ENCODE results near the gene MED12L. TPM values are rescaled to one million over a fixed set of nuclear protein-coding genes. Genes with fewer than 3 reads are reported as not detected.

Gene MED12L
- total RNA-seq, 1 donor, result 2.2 TPM

- Histone ChIP-seq H3K4me1 (ENCODE audit: insufficient read depth, low read length) (peaks cover 34% of the 10 kb centered on the region), H3K4me3 (ENCODE audit: insufficient read depth, low read length) (no peak overlapping the region), H3K27me3 (ENCODE audit: insufficient read depth, low read length) (no peaks in the 10 kb centered on the region), H3K9me3 (ENCODE audit: low read depth, low read length) (no peaks in the 10 kb centered on the region), H3K79me2 (ENCODE audit: insufficient read depth, low read length) (no peaks in the 10 kb centered on the region), H3K4me2 (ENCODE audit: insufficient read depth, low read length) (peak overlapping the region; percentile 0), H2AFZ (ENCODE audit: low read length) (peak overlapping the region; percentile 25), H3K27ac (ENCODE audit: low read depth, low read length) (peak overlapping the region; percentile 60), H3K36me3 (ENCODE audit: insufficient read depth, low read length) (no peaks in the 10 kb centered on the region), H4K20me1 (ENCODE audit: insufficient read depth, low read length) (no peaks in the 10 kb centered on the region)
- DNase-seq (ENCODE audit: insufficient read length, low spot score, missing footprints), result peak; percentile 68
- TF ChIP-seq, protein P1, sequence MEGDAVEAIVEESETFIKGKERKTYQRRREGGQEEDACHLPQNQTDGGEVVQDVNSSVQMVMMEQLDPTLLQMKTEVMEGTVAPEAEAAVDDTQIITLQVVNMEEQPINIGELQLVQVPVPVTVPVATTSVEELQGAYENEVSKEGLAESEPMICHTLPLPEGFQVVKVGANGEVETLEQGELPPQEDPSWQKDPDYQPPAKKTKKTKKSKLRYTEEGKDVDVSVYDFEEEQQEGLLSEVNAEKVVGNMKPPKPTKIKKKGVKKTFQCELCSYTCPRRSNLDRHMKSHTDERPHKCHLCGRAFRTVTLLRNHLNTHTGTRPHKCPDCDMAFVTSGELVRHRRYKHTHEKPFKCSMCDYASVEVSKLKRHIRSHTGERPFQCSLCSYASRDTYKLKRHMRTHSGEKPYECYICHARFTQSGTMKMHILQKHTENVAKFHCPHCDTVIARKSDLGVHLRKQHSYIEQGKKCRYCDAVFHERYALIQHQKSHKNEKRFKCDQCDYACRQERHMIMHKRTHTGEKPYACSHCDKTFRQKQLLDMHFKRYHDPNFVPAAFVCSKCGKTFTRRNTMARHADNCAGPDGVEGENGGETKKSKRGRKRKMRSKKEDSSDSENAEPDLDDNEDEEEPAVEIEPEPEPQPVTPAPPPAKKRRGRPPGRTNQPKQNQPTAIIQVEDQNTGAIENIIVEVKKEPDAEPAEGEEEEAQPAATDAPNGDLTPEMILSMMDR (IDR thresholded peaks at IDR 0.05; ENCODE audit: extremely low read depth, low read depth, low read length), result no peak
Observed at GRCh38 chr3:151431940-151432339, 346.5 kb downstream of the MED12L start.

DNA sequence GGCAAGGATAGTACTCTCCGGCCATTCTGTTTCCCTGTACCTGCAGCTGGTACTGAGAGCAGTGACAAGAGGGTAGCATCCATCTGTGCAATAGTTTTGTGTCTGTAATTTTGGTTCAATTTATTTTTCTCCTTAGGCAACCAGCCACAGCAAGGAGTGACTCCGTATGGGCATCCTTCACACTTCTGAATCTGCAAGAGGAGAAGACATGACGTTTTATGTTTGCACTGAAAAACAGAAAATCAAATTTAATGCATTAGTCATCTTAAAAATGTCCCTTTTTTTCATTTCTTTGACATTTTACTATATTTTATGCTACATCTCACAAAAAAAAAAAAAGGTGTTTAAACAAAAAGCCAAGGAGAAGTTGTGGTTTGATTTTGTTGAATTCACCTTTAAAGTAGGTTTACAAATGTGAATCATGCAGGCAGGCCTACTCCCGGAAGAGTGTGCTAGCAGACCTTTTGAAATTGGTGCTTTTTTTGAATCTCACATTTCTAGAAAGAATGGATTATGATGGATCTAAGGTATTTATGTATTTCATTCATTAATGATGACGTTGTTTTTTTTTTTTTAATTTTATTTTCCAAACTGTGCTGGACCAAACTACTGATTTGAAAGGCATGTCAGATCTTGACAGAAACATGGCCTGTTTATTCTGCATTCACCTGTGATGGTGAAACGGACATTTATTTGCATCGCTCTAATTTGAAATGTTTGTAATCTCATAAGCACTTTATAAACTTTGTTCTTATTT lies 347.3 kb downstream of the MED12L start:
- H3K9me3 ChIP-seq (ENCODE audit: low read depth, low read length), result no peaks in the 10 kb centered on the region
- H3K4me1 ChIP-seq (ENCODE audit: insufficient read depth, low read length), result peaks cover 34% of the 10 kb centered on the region
- no peak for DNase-seq (ENCODE audit: insufficient read length, low spot score, missing footprints)
- H3K27me3 ChIP-seq (ENCODE audit: insufficient read depth, low read length), result no peaks in the 10 kb centered on the region
- no peaks in the 10 kb centered on the region for H3K79me2 ChIP-seq (ENCODE audit: insufficient read depth, low read length)
- H4K20me1 ChIP-seq (ENCODE audit: insufficient read depth, low read length), result no peaks in the 10 kb centered on the region
- no peak overlapping the region for H2AFZ ChIP-seq (ENCODE audit: low read length)
- no peaks in the 10 kb centered on the region for H3K36me3 ChIP-seq (ENCODE audit: insufficient read depth, low read length)
- H3K4me2 ChIP-seq (ENCODE audit: insufficient read depth, low read length), result no peak overlapping the region
- TF ChIP-seq, protein P1 (IDR thresholded peaks at IDR 0.05; ENCODE audit: extremely low read depth, low read depth, low read length), result no peak
- no peak overlapping the region for H3K4me3 ChIP-seq (ENCODE audit: insufficient read depth, low read length)
- H3K27ac ChIP-seq (ENCODE audit: low read depth, low read length), result peak overlapping the region; percentile 90

DNA sequence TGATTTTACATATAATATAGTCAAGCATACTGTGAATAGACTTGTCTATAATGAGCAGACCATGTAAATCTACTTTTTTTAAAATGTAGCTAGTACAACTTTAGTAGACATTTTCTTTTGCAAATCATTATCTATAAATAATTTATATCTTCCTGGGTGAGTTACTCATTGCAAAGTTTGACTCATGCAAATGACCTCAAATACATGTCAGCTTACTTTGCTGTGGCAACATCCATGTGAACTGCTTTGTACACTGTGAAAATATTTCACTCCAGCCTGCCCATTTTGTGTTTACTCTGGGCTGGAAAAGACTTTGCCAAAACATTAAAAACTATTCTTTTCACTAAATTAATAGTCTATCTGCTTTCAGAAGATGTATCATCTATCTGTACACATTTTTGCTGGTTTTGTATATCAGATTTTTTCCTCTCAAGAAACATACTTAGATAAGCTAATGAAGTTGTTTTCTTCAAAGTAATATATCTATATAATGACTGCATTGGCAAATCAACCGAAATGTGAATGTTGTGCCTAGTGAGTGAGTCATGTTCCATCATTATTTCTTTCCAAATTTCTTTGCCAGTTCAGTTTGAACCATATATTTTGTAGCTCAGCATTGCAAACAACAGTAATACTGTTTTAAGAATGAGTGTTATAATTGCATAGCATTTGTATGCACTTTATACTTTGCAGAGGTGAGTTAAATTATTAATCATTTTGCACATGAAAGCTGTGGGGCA lies 348.9 kb downstream of the MED12L start:
- TF ChIP-seq, protein P1 (IDR thresholded peaks at IDR 0.05; ENCODE audit: extremely low read depth, low read depth, low read length), result no peak
- Histone ChIP-seq H4K20me1 (ENCODE audit: insufficient read depth, low read length) (no peaks in the 10 kb centered on the region), H3K4me1 (ENCODE audit: insufficient read depth, low read length) (peaks cover 34% of the 10 kb centered on the region), H3K4me2 (ENCODE audit: insufficient read depth, low read length) (peak overlapping the region; percentile 26), H3K4me3 (ENCODE audit: insufficient read depth, low read length) (no peak overlapping the region), H3K27ac (ENCODE audit: low read depth, low read length) (peak overlapping the region; percentile 90), H3K27me3 (ENCODE audit: insufficient read depth, low read length) (no peaks in the 10 kb centered on the region), H2AFZ (ENCODE audit: low read length) (no peak overlapping the region), H3K36me3 (ENCODE audit: insufficient read depth, low read length) (no peaks in the 10 kb centered on the region), H3K79me2 (ENCODE audit: insufficient read depth, low read length) (no peaks in the 10 kb centered on the region), H3K9me3 (ENCODE audit: low read depth, low read length) (no peaks in the 10 kb centered on the region)
- DNase-seq (ENCODE audit: insufficient read length, low spot score, missing footprints), result peak; percentile 92
